HepG2 (cell line): ENCODE data around the gene ABHD3. TPM values are rescaled to one million over a fixed set of nuclear protein-coding genes. Genes with fewer than 3 reads are reported as not detected.

Experiments
- ARHGAP35 ChIP-seq: sonication (generic); formaldehyde crosslinking; IDR thresholded peaks from 2 replicates; pipeline ENCODE4 v1.9.0; 2022; ENCODE audit warnings: mild to moderate bottlenecking, inconsistent platforms, moderate library complexity, missing genetic modification reagents, borderline replicate concordance
- ARID5B ChIP-seq: IDR thresholded peaks from 2 replicates; pipeline ENCODE4 v1.4.0; 2020; ENCODE audit warnings: mild to moderate bottlenecking, missing genetic modification reagents
- CERS6 ChIP-seq: sonication (generic); formaldehyde crosslinking; IDR thresholded peaks from 2 replicates; pipeline ENCODE4 v1.5.0; 2020; ENCODE audit warnings: missing genetic modification reagents
- FOXA3 ChIP-seq: IDR thresholded peaks from 2 replicates; pipeline ENCODE4 v1.6.1; 2016; ENCODE audit warnings: missing genetic modification reagents, missing compliant biosample characterization
- ISX ChIP-seq: sonication (generic); formaldehyde crosslinking; conservative IDR thresholded peaks from 2 replicates; pipeline ENCODE4 v1.5.0; 2020; ENCODE audit warnings: missing genetic modification reagents
- JARID2 ChIP-seq: sonication (generic); formaldehyde crosslinking; IDR thresholded peaks from 2 replicates; pipeline ENCODE4 v1.8.1; 2023; ENCODE audit warnings: missing genetic modification reagents, inconsistent platforms; ENCODE audit not compliant: insufficient replicate concordance
- LBX2 ChIP-seq: sonication (generic); formaldehyde crosslinking; IDR thresholded peaks from 2 replicates; pipeline ENCODE4 v1.5.0; 2020; ENCODE audit warnings: missing genetic modification reagents, mild to moderate bottlenecking, borderline replicate concordance
- MED13 ChIP-seq: sonication (generic); formaldehyde crosslinking; IDR thresholded peaks from 2 replicates; pipeline ENCODE4 v1.5.0; 2020; ENCODE audit warnings: missing genetic modification reagents
- NFYC ChIP-seq: IDR thresholded peaks from 2 replicates; pipeline ENCODE4 v1.6.1; 2016; ENCODE audit warnings: missing genetic modification reagents, missing compliant biosample characterization
- RFXANK ChIP-seq: IDR thresholded peaks from 2 replicates; pipeline ENCODE4 v1.6.1; 2016
- RNF219 ChIP-seq: sonication (generic); formaldehyde crosslinking; IDR thresholded peaks from 2 replicates; pipeline ENCODE4 v1.5.0; 2020; ENCODE audit warnings: mild to moderate bottlenecking, missing genetic modification reagents
- THRA ChIP-seq: sonication (generic); formaldehyde crosslinking; IDR thresholded peaks from 2 replicates; pipeline ENCODE4 v1.4.0; 2020; ENCODE audit warnings: missing genetic modification reagents, borderline replicate concordance
- ZBTB4 ChIP-seq: sonication (generic); formaldehyde crosslinking; IDR thresholded peaks from 2 replicates; pipeline ENCODE4 v1.4.0; 2020; ENCODE audit warnings: missing genetic modification reagents, mild to moderate bottlenecking, borderline replicate concordance
- ZC3H13 ChIP-seq: sonication (generic); formaldehyde crosslinking; IDR thresholded peaks from 2 replicates; pipeline ENCODE4 v1.8.1; 2023; ENCODE audit warnings: mild to moderate bottlenecking, missing genetic modification reagents, moderate library complexity
- ZNF256 ChIP-seq: sonication (generic); formaldehyde crosslinking; conservative IDR thresholded peaks from 2 replicates; pipeline ENCODE4 v1.4.0; 2020; ENCODE audit warnings: missing genetic modification reagents
- ZNF496 ChIP-seq: sonication (generic); formaldehyde crosslinking; IDR thresholded peaks from 2 replicates; pipeline ENCODE4 v1.8.1; 2023; ENCODE audit warnings: mild to moderate bottlenecking, moderate library complexity, missing genetic modification reagents; ENCODE audit not compliant: insufficient replicate concordance
- polyA plus RNA-seq, 8 experiments: library from polyadenylated mRNA; depleted of rRNA in 3 of 8; stranded (reverse) in 7 of 8; unstranded in 1 of 8; fragments of >200 nt; fragmentation: Illumina TruSeq in 4 of 8; extraction: Trizol in 4 of 8; gene quantifications; 2 replicates each; pipeline versions ENCODE4 v1.2.1 to v1.2.3, GENCODE V29; 2011 to 2016; ENCODE audit warnings: low read depth in 4 of 8, missing spikeins in 1 of 8, mixed read lengths in 1 of 8; ENCODE audit not compliant: insufficient read depth in 1 of 8
- total RNA-seq, 5 experiments: library from RNA; depleted of rRNA; stranded (reverse); fragments of >200 nt; fragmentation: Illumina TruSeq; extraction: Trizol; gene quantifications; 2 replicates each; pipeline ENCODE4 v1.2.3, GENCODE V29; 2016; ENCODE audit warnings: low read depth in 1 of 5

Gene ABHD3
- total and polyA plus RNA-seq, 2 of the 13 experiments (the other 11 are each of a cell fraction or from before 2014, with no cell fraction given) = 32.1 to 40.2 TPM

DNA sequence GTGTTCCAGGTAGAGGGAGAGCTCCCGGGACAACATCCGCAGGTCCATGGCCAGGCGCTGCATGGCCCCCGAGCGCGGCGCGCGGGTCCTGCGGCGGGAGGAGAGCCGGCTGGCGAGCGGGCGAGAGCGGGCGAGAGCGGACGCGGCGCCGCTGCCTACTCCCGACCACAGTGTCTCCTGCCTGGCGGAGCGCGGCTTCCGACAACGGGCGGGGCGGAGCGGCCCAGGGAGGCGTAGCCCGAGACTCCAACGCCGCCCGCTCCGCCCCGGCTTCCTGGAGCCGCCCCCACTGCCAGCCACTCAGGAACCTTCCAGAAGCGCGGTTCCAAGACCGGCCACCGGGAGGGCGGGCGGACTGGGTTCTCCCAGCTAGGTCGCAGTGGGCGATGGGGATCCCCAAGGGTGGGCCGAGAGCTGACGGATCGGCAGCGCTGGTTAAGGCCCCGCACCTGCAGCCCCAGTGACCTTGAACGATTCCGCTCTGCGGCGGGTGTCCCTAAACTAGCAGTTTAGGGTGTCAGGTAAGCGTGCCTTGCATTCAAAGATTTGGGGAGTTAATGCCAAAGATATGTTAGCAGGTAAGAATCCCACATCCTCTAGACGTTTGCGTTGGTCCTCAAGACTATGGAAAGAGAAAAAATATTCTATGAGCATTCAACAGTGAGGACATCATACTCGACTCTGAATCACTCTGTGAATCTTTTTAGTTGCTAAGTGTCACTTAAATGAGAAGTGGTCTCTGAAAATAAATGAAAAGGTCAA is at the start of gene ABHD3 (continued):
- no peak for TF ChIP-seq RNF219
- peak; percentile 52; the same call in 1 of the 2 replicates for TF ChIP-seq MED13 (CRISPR knock-in tag)
- TF ChIP-seq NFYC = peak; percentile 44; the same call in 1 of the 2 replicates
- TF ChIP-seq ZNF256 = no peak
- TF ChIP-seq ISX = no peak; the same call in 1 of the 2 replicates
- no peak for TF ChIP-seq RFXANK (CRISPR knock-in tag)
- TF ChIP-seq CERS6 = no peak
- no peak; the same call in 1 of the 2 replicates for TF ChIP-seq THRA (CRISPR knock-in tag)
- TF ChIP-seq ZNF496 (CRISPR knock-in tag) = no peak
- no peak for TF ChIP-seq ZC3H13 (CRISPR knock-in tag)
- TF ChIP-seq ARID5B (CRISPR knock-in tag) = peak; percentile 45; the same call in 1 of the 2 replicates
- TF ChIP-seq ZBTB4 (CRISPR knock-in tag) = peak; percentile 91
- no peak for TF ChIP-seq JARID2
- no peak; the same call in 1 of the 2 replicates for TF ChIP-seq FOXA3 (CRISPR knock-in tag)
- no peak for TF ChIP-seq LBX2 (CRISPR knock-in tag)
- peak; percentile 86 for TF ChIP-seq ARHGAP35
